HG03571 (cell line): ENCODE measurements around the gene RTN1.

Source experiments
- ATAC-seq: cut with Tn5 transposase; IDR thresholded peaks from one replicate; pipeline ENCODE4 v1.9.1; 2021; ENCODE audit not compliant: unreplicated experiment

The RTN1 gene

DNA sequence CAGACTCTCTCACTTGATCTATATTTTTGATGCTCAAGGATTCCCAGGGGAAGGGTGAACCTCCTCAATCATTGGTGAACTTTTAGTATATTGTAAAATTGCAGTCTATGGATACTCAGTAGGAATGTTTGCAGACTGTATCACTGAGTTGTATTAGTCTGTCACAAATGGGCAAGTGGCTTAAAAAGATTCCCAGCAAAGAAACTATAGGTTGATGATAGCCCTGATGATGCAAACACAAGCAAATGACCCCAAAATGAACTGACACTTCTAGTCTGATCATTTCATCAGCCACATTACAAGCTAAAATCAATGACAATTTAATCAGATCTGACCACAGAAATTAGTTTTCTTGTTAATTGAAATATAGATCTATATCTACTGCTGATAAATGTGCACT is 59.5 kb downstream of the RTN1 start:
- ATAC-seq = no peak

DNA sequence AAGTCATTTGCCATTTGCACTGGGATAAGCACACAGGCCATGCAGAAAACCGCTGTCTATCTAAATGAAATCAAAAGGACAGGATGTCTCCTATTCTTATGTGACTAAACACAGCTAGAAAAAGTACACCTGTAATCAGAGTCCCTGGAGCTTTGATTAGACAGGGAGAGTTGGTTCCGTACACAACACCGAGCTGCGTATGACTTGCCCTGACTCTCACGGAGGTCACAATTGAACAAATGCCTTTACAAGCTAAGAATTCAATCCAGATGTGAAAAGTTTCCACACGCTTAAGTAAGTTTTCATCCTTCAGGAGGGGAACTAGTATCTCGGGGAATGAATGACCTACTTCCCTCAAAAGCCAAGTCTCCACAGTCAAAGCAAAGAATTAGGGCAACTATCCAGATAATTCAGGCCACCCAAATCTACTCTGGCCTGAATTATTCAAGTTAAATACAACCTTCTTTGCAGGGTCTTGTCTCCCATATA is 67.5 kb downstream of the RTN1 start:
- no peak for ATAC-seq

DNA sequence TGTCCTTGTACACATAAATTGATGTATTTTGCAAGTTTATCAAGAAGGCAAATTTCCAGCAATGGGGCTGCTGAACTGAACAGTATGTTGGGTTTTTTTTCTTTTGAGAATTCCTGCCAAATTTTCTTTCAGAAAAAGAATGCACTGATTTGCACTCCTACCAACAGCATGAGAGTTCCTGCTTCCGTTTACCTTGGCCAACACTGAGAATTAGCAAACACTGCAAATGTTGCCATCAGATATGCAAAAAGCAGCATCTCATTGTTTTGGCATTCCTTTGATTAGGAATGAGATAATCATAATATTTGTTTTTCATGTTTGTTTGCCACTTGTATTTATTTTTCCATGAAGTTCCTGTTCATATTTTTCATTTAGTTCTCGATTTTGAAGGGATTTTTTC is 82.4 kb downstream of the RTN1 start:
- ATAC-seq = no peak

DNA sequence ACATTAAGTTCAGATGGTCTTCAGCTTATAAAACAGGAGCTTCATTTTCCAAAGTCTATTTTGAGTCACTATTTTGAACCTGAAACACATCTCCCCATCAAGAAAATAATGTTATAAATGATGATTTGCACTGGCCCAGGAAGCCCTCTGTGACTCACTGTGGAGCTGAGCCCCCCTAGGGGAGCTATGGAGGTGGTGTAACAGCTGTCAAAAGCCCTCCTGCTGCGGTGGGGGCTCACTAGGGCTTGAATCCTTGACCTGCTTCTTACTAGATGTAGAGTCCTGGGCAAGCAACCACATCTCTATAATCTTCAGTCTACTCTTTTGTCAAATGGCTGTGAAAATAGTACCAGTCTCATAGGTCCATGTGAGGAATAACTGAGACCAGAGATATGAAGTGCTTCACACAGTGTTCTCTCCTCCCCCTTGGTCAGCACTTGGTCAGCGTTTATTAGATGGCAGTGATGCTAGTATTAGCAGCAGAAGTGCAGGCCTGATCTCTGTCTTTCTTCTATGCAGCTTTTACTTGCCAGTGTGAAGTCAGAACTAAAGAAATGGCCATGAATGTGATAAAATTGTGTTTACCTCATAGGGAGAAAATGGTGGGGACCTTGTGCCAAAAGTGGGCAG is 83.4 kb downstream of the RTN1 start:
- no peak for ATAC-seq

DNA sequence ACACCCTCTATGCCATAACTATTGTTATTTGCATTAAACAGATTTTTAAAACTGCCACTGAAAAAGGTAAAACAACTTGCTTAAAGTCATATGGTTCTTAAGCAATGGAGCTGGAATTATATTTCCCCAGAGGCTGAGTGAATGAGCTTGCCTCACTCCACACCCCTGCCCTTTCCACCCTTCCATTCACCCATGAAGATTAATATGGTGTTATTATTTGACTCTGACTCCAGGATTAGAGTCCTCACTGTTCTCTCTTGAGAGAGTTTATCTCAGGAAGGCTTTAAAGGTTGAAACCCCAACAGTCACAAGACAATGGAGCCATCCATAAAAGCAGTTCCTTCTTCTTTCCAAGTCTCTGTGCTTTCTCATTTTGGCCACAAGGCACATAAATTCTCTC is 84.9 kb downstream of the RTN1 start:
- no peak for ATAC-seq

DNA sequence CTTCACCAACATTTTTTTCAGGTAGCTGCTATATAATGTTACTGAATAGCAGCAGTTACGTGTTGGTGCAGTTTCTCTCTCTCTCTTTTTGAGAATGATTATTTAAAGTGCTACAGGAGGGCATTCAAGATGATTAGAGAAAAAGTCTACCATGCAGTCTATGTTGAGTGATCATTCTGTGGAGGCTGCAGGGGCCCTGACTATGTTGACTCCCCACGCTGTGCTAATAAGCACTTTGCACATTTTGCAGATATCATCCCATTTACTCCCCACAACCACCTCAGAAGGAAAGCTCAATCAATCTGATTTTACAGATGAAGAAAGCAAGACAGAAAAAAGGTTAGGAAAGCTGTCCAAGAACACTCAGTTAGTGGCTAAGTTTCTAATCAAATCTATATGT is 87.8 kb downstream of the RTN1 start:
- no peak for ATAC-seq

DNA sequence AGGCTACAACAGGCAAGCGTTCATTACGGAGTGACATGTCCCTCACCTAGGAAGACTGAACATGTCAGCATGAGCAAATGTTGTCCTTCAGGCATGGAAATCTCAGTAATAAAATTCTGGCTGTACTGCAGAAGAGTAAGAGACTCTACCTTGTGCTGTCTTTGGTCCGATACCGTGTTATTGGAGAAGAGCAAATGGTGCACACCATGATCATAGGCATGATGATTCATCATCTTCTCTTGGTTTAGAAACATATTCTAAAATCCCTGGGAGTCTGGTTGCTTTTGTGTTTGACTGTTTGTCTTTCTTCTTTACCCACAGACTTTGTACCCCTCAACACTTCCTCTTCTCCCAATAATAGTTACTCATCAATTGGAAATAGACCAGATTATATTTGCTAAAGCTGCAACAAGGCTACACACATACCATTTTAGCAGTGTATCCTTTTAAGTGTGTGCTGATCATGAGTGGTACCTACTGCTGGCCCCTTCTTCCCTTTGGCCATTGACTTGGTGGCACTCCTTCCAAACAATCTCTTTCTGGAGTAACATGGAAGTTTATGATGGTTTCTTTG is 93.5 kb downstream of the RTN1 start:
- no peak for ATAC-seq

DNA sequence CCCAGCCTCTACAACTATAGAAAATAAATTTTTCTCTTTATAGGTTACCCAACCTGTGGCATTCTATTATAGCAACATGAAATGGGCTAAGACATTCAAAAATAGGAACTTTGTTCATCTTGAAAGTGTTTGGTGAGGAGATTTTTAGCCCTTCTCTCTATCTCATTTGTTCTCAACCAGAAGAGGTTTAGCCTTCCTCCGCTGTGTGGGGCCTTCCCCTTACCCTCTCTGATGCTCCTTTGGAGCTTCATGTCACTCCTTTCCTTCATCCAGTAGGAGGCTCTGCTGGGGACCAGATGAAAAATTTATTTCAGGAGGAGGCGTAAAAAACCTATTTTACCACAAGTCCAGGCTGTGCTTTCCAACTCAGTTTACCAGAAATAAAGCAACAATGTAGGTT is 94.1 kb downstream of the RTN1 start:
- ATAC-seq = peak; percentile 74

DNA sequence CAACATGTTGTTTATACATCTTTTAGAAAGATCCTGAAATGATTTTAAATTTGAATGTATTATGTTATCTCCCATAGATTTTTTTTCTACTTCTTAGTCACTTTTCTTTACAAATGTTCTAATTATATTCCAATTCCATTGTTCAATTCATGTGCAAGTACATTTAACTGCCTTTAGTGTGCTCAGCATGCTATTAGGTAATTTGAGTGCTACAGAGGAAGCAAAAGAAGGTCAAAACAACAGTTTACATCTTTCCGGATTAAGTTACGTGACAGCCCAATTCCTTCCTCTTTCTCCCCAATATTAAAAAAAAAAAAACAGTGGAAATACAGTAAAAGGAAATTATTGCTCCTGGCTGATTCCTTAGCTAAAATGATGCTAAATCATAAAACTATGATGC is 98.3 kb downstream of the RTN1 start:
- no peak for ATAC-seq

DNA sequence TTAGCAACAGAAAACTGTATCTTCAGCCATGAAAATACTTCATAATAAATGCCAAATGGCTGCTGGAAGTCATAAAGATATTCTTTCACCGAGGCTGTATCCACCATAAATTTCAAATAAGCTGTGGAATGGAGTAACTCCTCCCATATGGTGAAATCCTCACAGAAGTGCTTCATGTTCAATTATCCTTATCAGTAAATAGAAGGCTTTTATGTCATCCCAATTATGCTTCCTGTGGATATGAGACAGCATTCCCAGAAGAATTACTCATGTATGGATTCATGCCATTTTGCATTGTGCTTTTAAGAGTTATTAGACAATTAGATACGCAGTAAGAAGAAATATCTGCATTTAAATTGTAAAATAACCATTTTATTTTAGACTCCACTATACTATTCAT is 99.0 kb downstream of the RTN1 start:
- ATAC-seq = no peak

DNA sequence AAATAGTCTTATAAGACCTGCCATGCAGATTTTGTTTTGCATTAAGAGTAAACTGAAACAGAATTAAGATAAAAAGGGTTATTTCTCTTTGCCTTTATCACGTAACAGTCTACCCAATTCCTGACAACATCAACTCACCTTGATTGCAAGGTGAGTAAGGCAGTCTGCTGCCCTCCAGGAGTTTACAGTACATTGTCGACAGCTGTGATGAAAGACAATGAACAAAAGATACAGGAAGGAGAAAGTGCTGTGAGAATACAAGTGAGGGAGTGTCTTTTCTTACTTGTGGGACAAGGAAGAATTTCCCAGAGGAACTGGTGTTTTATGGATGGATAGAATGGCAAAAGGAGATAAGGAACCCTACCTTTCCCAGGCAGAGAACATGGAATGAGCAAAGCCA is 101.0 kb downstream of the RTN1 start:
- ATAC-seq = no peak

DNA sequence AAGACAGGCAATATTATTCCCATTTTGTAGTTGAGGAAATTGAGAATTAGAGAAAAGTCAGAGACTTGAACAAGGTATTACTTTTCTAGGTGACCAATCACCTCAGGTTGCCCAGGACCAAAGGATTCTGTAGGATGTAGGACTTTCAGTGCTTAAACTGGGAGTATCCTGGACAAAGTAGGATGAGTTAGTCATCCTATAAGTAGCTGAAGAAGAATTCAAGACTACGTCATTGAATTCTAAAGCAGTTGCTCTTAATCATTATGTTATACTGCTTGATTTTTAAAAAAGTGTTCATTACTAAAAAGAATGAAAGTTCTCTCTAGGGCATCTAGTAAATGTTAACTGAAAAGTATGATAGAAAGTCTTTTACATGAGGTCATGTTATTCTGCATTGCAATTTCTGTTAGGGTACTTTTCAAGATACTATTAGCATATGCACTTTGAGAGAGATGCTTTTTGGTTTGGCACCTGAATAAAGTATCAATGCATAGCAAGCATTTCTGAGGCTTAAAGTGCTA is 101.7 kb downstream of the RTN1 start:
- no peak for ATAC-seq

DNA sequence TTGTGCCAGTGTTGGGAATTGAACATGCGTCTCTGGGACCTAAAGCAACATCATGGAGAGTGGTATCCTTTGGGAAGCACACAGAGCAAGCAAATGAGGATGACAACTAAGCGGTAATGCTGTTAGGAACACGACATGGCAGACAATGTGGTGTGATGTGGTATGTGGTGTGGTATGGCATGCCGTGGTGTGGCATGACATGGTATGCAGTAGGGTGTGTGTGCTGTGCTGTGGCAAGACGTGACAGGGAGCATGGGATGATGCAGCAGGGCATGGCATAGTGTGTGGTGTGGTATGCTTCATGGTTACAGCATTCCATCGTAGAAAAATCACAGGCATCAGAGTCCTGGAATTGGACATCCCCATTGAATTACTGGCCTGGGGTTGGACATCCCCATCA is 108.7 kb downstream of the RTN1 start:
- ATAC-seq = no peak

DNA sequence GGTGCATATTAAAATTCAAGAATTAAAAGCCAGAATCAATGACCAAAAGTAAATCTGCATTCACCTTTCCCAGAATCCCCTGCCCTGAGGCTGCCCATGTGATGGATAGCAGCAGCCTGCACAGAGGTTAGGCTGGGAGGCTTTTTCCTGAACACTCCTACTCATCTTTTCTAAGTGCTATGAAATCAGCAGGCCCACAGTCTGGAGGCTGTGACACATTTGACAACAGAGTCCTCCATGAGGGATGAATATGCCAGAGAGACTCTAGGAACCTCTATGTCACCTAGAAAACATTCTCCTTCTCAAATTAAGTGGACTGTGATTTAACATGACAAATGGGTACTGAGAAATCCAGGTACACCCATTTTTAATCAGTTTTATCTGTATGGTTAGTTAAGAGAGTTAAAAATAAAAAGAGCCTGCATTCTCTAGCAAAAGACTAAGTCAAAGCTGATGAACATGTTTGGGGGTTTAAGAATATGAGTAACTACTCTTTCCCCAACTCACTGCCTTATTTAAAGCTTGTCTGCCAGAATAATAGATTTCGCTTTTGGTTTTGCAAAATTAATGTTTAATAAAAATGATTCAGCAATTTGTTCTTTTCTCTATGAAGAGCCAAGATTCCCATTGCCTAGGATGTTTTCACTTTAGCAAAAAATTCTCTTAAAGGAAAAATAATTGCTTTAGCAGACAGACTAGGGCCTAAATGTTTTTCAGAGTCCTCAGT is 115.0 kb downstream of the RTN1 start:
- ATAC-seq = no peak

DNA sequence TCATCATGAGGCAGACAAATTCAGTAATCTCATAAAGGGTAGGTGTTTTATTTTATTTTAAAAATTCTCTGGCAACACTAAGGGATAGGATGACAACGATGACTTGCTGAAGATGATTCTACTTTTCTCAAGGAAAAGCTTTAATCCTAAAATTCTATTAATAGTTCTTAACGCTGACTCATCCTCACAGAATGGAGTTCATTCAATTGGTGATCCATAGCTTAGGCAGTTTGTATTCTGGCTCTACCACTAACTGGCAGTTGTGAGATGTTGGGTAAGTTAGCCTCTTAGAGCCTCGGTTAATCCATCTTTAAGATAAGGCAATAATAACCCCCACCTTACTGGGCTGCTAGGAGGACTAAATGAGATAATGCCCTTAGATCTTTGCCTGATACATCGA is 116.3 kb downstream of the RTN1 start:
- ATAC-seq = no peak

DNA sequence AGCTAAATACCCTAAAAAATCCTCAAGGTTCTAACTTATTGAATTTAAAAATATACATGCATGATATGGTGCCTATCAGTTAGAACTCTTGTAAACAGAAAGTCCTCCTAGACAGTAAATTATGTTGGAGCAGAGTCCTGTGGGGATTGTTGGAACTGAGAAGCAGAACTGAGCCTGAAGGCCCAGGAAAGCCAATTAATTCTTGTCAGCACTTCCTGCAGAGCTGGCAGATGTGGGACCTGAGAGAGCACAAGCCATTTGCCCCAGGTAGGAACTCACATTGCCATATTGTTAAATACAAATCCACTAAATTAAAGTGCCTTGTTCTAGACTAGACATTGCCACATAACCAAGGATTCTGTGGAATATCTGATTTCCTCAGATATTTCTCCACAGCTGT is 117.1 kb downstream of the RTN1 start:
- no peak for ATAC-seq

DNA sequence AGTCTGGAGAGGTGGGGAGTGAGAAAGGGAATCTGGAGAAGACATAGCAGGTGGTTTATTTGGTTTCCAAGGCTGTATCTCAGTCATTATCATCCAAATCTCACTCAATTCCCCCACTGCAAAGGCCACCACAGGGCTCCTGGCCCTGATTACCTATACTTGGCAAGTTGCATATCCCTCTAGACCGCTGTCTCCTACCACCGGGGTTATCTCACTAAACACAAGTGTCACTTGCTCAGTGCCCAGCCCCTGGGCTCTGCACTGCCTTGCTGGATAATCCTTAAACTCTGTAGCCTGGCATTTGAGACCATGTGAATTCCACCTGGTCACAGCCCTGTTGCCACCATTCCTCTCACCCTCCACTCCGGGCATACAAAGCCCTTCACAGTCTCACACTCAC is 119.0 kb downstream of the RTN1 start:
- no peak for ATAC-seq

DNA sequence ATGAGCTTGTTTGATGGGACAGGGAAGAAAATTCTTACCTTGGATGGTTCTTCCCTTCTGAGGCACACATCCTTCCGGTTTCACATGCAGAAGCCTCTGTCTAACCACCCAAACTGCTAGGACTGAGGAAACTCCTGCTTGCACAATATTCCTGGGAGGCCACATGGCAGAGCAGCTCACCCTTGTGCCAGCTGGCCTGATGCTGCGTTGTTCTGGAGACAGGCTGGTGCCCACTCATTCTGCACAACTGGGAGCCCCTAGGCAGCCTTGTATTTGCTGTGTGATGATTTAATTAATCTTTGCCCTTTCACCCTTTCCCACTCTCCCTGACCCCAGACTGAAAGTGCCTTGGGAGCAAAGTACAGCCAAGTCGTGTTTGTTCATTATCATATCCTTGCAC is 130.8 kb downstream of the RTN1 start:
- no peak for ATAC-seq

DNA sequence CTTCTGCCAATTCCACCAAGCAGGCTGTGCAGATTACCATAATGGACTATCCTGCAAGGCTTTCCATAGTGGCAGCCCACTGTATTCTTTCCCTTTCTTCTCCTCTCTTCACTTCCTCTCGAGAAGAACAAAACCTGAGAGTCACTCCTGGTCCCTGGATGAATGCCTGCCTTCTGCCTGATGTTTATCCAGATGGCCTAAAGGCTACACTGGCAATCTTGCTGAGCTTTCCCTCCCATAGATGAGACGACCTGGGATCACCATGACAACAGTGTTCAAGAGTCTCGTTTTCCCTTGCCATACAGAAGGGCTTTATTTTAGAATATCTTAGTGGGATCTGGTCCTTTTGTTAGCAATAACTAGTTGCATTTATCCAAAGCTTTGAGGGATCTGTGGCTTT is 142.3 kb downstream of the RTN1 start:
- no peak for ATAC-seq

DNA sequence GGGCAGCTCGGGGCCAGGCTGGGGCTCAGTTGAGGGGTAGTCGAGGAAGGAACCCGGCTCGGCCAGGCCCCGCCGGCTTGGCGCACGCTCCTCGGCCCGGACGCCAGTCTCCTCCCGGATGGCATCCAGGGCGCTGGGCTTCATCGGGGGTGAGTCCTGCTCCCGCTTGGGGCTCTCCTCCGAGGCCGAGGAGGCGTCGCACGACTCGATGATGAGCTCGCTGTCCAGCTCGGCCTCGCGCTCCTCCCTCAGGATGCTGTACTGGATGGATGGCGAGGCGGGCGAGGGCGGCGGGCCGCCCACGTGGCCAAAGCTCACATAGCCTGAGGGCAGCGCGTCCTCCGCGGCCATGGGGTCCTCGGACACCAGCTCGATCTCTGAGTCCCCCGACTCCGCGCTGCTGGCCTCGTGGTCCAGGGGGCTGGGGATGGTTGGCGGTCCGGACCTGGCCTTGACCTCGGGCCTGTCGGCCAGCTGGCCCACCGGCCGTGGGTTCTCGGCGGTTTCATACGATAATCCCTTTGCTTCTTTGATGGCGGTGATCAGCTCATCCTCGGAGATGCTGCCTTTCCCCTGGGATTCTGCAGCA is 143.4 kb downstream of the RTN1 start:
- ATAC-seq = no peak

DNA sequence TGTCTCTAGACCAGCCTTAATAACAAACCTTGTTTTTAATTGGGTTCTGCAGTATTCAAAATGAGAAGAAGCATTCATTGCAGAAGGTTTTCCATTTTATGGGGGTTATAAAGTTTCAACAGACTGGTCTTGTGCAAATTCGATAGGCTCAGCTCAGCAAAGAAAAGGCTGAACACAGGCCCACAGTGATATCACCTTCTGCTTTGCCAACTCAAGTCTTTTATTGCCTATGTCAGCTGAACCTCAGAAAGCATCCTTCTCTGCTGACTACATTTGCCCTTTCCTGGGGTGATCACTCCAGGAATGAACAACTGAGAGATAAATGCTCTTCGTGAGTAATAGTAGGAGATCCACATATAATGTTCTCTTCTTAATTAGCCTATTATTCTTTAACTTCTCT is 159.5 kb downstream of the RTN1 start:
- ATAC-seq = no peak
